Breast epithelium (tissue), 3 donors: ENCODE measurements around the gene NMD3.

Experiments
- POLR2A ChIP-seq: fragments of 450-650 bp; IDR thresholded peaks from one replicate; pipeline ENCODE4 v1.6.1; 2016; ENCODE audit warnings: antibody characterized with exemption, mild to moderate bottlenecking, moderate library complexity
- POLR2AphosphoS5 ChIP-seq, 3 donors: sonication (generic); formaldehyde crosslinking; IDR thresholded peaks; one replicate each; pipeline ENCODE4 v1.6.1; 2017; ENCODE audit warnings: antibody characterized with exemption in 3 of 3
- TF ChIP-seq, protein P1 (sequence below), 3 donors: fragments of 450-650 bp; IDR thresholded peaks; one replicate each; pipeline ENCODE4 v1.5.1; 2016 to 2017; ENCODE audit warnings: antibody characterized with exemption in 3 of 3, mild to moderate bottlenecking in 3 of 3, moderate library complexity in 3 of 3

DNA sequence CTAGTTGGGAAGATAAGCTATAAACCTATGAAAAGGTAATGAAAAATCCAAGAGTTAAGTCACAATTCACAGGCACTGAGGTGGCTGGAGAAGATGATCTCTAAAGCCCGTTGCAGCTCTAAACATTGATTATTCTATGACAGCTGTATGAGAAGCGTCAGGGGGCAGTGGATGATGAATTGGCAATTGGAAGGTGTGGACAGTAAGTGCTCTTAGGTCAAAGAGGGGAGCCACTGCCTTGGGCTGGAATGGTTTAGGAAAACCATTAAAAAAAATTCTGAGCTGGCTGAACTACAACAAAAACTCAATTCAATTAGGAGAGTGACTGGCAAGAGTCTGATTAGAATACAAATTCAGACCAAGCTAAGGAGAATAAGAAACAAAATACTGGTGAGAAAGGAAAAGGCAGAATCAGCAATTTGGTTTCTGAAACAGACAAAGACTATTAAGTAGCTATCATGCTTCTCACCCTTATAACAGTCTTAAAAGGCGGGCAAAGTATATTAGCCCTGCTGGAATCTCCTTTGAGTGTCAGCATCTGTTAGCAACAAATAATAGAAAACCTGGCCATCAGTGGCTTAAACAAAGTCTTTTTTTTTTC is 8.8 kb upstream of the NMD3 start:
- TF ChIP-seq, protein P1, sequence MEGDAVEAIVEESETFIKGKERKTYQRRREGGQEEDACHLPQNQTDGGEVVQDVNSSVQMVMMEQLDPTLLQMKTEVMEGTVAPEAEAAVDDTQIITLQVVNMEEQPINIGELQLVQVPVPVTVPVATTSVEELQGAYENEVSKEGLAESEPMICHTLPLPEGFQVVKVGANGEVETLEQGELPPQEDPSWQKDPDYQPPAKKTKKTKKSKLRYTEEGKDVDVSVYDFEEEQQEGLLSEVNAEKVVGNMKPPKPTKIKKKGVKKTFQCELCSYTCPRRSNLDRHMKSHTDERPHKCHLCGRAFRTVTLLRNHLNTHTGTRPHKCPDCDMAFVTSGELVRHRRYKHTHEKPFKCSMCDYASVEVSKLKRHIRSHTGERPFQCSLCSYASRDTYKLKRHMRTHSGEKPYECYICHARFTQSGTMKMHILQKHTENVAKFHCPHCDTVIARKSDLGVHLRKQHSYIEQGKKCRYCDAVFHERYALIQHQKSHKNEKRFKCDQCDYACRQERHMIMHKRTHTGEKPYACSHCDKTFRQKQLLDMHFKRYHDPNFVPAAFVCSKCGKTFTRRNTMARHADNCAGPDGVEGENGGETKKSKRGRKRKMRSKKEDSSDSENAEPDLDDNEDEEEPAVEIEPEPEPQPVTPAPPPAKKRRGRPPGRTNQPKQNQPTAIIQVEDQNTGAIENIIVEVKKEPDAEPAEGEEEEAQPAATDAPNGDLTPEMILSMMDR (IDR thresholded peaks at IDR 0.05), result no peak
- TF ChIP-seq POLR2A (no peak), POLR2AphosphoS5 (IDR thresholded peaks at IDR 0.05) (no peak)
